ENCODE measurements around the gene RALGAPA1.

The RALGAPA1 gene

DNA sequence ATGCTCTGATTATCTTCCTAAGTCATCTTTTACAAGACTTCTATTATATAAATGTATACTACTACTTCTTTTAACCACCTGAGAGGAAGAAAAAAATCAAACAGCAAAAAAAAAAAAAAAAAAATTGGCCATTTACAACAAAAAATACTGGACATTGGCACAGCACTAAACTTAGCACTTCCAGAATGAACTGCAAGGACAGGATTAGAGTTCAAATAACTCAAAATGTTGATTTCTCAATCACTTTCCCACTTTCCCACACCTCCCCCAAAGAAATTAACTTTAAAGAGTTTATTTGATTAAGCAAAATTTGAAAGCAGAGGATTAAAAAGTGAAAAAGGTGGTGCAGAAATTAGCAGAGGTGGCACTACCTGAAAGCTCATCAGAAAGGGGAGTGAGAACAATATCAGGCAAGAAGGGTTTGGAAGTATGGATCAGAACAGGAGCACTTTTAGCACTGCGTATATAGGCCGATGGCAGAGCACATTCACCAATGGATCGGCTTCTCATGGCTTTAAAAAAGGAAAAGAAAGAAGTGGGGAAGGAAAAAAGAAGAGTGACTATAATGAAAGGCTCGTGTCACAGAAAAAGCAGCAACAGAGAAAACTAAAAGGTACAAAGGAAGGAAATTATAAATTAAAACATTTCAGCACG, 109.2 kb downstream of the RALGAPA1 start:
- no peak overlapping the region for H4K12ac ChIP-seq (ENCODE audit: low read depth, low read length)
- no peak overlapping the region for H4K8ac ChIP-seq (ENCODE audit: low read depth, low read length)
- H3K4me3 ChIP-seq (ENCODE audit: low read depth, low read length): no peak overlapping the region
- no peak overlapping the region for H2AK5ac ChIP-seq (ENCODE audit: low read length)
- no peak overlapping the region for H2BK12ac ChIP-seq (ENCODE audit: low read length)
- WGBS (ENCODE audit: extremely low coverage, insufficient coverage, insufficient read length): no CpG with 5 or more reads among the region's 5 CpGs
- H3K18ac ChIP-seq (ENCODE audit: low read length): no peak overlapping the region
- no peak overlapping the region for H3K27ac ChIP-seq (ENCODE audit: low read depth, low read length)
- H3K23ac ChIP-seq (ENCODE audit: low read length): no peak overlapping the region
- no peaks in the 10 kb centered on the region for H3K79me2 ChIP-seq (ENCODE audit: control insufficient read depth, insufficient read depth, low read length, poor library complexity)
- no peaks in the 10 kb centered on the region for H3K36me3 ChIP-seq (ENCODE audit: control insufficient read depth in 1 of 2, insufficient read depth in 2 of 2, low read length in 2 of 2)
- H2AFZ ChIP-seq (ENCODE audit: insufficient read depth, low read length, poor library complexity): no peak overlapping the region
- no peaks in the 10 kb centered on the region for H3K79me1 ChIP-seq (ENCODE audit: low read length)
- no peak overlapping the region for H2BK120ac ChIP-seq (ENCODE audit: insufficient read depth, low read length, poor library complexity)
- no peak for DNase-seq
- H3K4me2 ChIP-seq (ENCODE audit: low read length): no peak overlapping the region
- H3K27me3 ChIP-seq (ENCODE audit: insufficient read depth, low read length): no peaks in the 10 kb centered on the region
- H3K4ac ChIP-seq (ENCODE audit: low read depth, low read length): no peak overlapping the region
- no peak overlapping the region for H3K14ac ChIP-seq (ENCODE audit: low read length)
- H2BK5ac ChIP-seq (ENCODE audit: low read depth, low read length, poor library complexity): no peak overlapping the region
- no peak overlapping the region for H3K9ac ChIP-seq (ENCODE audit: low read length)
- no peak overlapping the region for H4K91ac ChIP-seq (ENCODE audit: low read depth, low read length)
- no peaks in the 10 kb centered on the region for H3K4me1 ChIP-seq (ENCODE audit: control insufficient read depth in 1 of 2, insufficient read depth in 2 of 2, low read length in 2 of 2)
- no peaks in the 10 kb centered on the region for H3K9me3 ChIP-seq (ENCODE audit: insufficient read depth, low read depth, low read length)

GRCh38 chr14:35696575-35696974, 112.5 kb downstream of the RALGAPA1 start:
- Histone ChIP-seq H4K12ac (ENCODE audit: low read depth, low read length) (no peak overlapping the region), H4K91ac (ENCODE audit: low read depth, low read length) (no peak overlapping the region), H3K79me1 (ENCODE audit: low read length) (no peaks in the 10 kb centered on the region), H3K4me1 (ENCODE audit: control insufficient read depth in 1 of 2, insufficient read depth in 2 of 2, low read length in 2 of 2) (no peaks in the 10 kb centered on the region), H3K79me2 (ENCODE audit: control insufficient read depth, insufficient read depth, low read length, poor library complexity) (no peaks in the 10 kb centered on the region), H3K4me3 (ENCODE audit: low read depth, low read length) (no peak overlapping the region), H3K9ac (ENCODE audit: low read length) (no peak overlapping the region), H2BK12ac (ENCODE audit: low read length) (no peak overlapping the region), H3K23ac (ENCODE audit: low read length) (no peak overlapping the region), H2AK5ac (ENCODE audit: low read length) (no peak overlapping the region), H3K36me3 (ENCODE audit: control insufficient read depth in 1 of 2, insufficient read depth in 2 of 2, low read length in 2 of 2) (no peaks in the 10 kb centered on the region), H3K27me3 (ENCODE audit: insufficient read depth, low read length) (no peaks in the 10 kb centered on the region), H3K18ac (ENCODE audit: low read length) (no peak overlapping the region), H3K4ac (ENCODE audit: low read depth, low read length) (no peak overlapping the region), H3K9me3 (ENCODE audit: insufficient read depth, low read depth, low read length) (no peaks in the 10 kb centered on the region), H3K27ac (ENCODE audit: low read depth, low read length) (no peak overlapping the region), H3K4me2 (ENCODE audit: low read length) (no peak overlapping the region), H3K14ac (ENCODE audit: low read length) (no peak overlapping the region), H4K8ac (ENCODE audit: low read depth, low read length) (no peak overlapping the region), H2BK5ac (ENCODE audit: low read depth, low read length, poor library complexity) (no peak overlapping the region), H2BK120ac (ENCODE audit: insufficient read depth, low read length, poor library complexity) (no peak overlapping the region), H2AFZ (ENCODE audit: insufficient read depth, low read length, poor library complexity) (no peak overlapping the region)
- DNase-seq: no peak
- no CpG with 5 or more reads among the region's 3 CpGs for WGBS (ENCODE audit: extremely low coverage, insufficient coverage, insufficient read length)

- Histone ChIP-seq H3K79me1 (ENCODE audit: low read length) (no peaks in the 10 kb centered on the region), H3K18ac (ENCODE audit: low read length) (no peak overlapping the region), H3K27me3 (ENCODE audit: insufficient read depth, low read length) (no peaks in the 10 kb centered on the region), H2AK5ac (ENCODE audit: low read length) (no peak overlapping the region), H2BK5ac (ENCODE audit: low read depth, low read length, poor library complexity) (no peak overlapping the region), H4K12ac (ENCODE audit: low read depth, low read length) (no peak overlapping the region), H3K79me2 (ENCODE audit: control insufficient read depth, insufficient read depth, low read length, poor library complexity) (no peaks in the 10 kb centered on the region), H2AFZ (ENCODE audit: insufficient read depth, low read length, poor library complexity) (no peak overlapping the region), H3K4me3 (ENCODE audit: low read depth, low read length) (no peak overlapping the region), H3K4me2 (ENCODE audit: low read length) (no peak overlapping the region), H4K91ac (ENCODE audit: low read depth, low read length) (no peak overlapping the region), H4K8ac (ENCODE audit: low read depth, low read length) (no peak overlapping the region), H3K4me1 (ENCODE audit: control insufficient read depth in 1 of 2, insufficient read depth in 2 of 2, low read length in 2 of 2) (no peaks in the 10 kb centered on the region), H3K9me3 (ENCODE audit: insufficient read depth, low read depth, low read length) (no peaks in the 10 kb centered on the region), H2BK12ac (ENCODE audit: low read length) (no peak overlapping the region), H3K14ac (ENCODE audit: low read length) (no peak overlapping the region), H2BK120ac (ENCODE audit: insufficient read depth, low read length, poor library complexity) (no peak overlapping the region), H3K9ac (ENCODE audit: low read length) (no peak overlapping the region), H3K4ac (ENCODE audit: low read depth, low read length) (no peak overlapping the region), H3K27ac (ENCODE audit: low read depth, low read length) (no peak overlapping the region), H3K36me3 (ENCODE audit: control insufficient read depth in 1 of 2, insufficient read depth in 2 of 2, low read length in 2 of 2) (no peaks in the 10 kb centered on the region), H3K23ac (ENCODE audit: low read length) (no peak overlapping the region)
- no peak for DNase-seq
- no CpG with 5 or more reads among the region's 3 CpGs for WGBS (ENCODE audit: extremely low coverage, insufficient coverage, insufficient read length)
Observed at GRCh38 chr14:35696119-35696518, 113.0 kb downstream of the RALGAPA1 start.

DNA sequence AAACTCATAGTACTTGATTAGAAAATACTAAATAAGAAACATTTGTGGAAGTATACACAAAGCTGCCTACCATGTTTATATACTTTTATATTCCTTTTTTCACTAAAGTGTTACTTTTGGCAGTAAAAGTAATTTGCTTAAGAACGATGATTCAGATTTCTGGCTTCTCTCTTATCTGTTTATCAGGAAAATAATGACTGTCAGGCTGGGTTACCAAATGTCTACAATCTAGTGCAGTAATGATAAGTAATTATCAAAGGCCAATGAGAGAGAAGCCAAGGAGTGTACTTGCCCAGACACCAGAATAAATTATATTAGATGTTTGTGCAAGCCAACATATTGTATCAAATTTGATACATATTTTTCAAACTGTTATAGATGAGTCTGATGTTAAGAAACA, 113.4 kb downstream of the RALGAPA1 start:
- H3K4me1 ChIP-seq (ENCODE audit: control insufficient read depth in 1 of 2, insufficient read depth in 2 of 2, low read length in 2 of 2): no peaks in the 10 kb centered on the region
- no peak overlapping the region for H4K91ac ChIP-seq (ENCODE audit: low read depth, low read length)
- no peak overlapping the region for H4K12ac ChIP-seq (ENCODE audit: low read depth, low read length)
- H3K9ac ChIP-seq (ENCODE audit: low read length): no peak overlapping the region
- no peak overlapping the region for H2AFZ ChIP-seq (ENCODE audit: insufficient read depth, low read length, poor library complexity)
- no peak overlapping the region for H3K23ac ChIP-seq (ENCODE audit: low read length)
- no peak overlapping the region for H3K27ac ChIP-seq (ENCODE audit: low read depth, low read length)
- no peak overlapping the region for H2AK5ac ChIP-seq (ENCODE audit: low read length)
- no peak overlapping the region for H2BK12ac ChIP-seq (ENCODE audit: low read length)
- no peaks in the 10 kb centered on the region for H3K79me2 ChIP-seq (ENCODE audit: control insufficient read depth, insufficient read depth, low read length, poor library complexity)
- H3K79me1 ChIP-seq (ENCODE audit: low read length): no peaks in the 10 kb centered on the region
- no peaks in the 10 kb centered on the region for H3K36me3 ChIP-seq (ENCODE audit: control insufficient read depth in 1 of 2, insufficient read depth in 2 of 2, low read length in 2 of 2)
- no peak overlapping the region for H2BK120ac ChIP-seq (ENCODE audit: insufficient read depth, low read length, poor library complexity)
- H3K4me2 ChIP-seq (ENCODE audit: low read length): no peak overlapping the region
- no peak overlapping the region for H3K4ac ChIP-seq (ENCODE audit: low read depth, low read length)
- H2BK5ac ChIP-seq (ENCODE audit: low read depth, low read length, poor library complexity): no peak overlapping the region
- H3K4me3 ChIP-seq (ENCODE audit: low read depth, low read length): no peak overlapping the region
- H3K18ac ChIP-seq (ENCODE audit: low read length): no peak overlapping the region
- no peak overlapping the region for H4K8ac ChIP-seq (ENCODE audit: low read depth, low read length)
- H3K27me3 ChIP-seq (ENCODE audit: insufficient read depth, low read length): no peaks in the 10 kb centered on the region
- no peaks in the 10 kb centered on the region for H3K9me3 ChIP-seq (ENCODE audit: insufficient read depth, low read depth, low read length)
- H3K14ac ChIP-seq (ENCODE audit: low read length): no peak overlapping the region
- WGBS (ENCODE audit: extremely low coverage, insufficient coverage, insufficient read length): no CpG with 5 or more reads among the region's 1 CpG
- DNase-seq: peak in 1 of 2 donors; percentile 47

All from trophoblast cell (in vitro differentiated cells and primary cell).